Suprapubic skin (tissue), 4 donors: ENCODE data around the gene FBXO40.

ENCODE experiments used
- CTCF ChIP-seq, 2 donors: fragments of 200-600 bp in 1 of 2; fragments of 450-650 bp in 1 of 2; sonication (generic) in 1 of 2; IDR thresholded peaks; one replicate each; pipeline ENCODE4 v1.5.1; 2016 to 2019; ENCODE audit warnings: antibody characterized with exemption in 2 of 2, mild to moderate bottlenecking in 1 of 2, moderate library complexity in 1 of 2
- POLR2A ChIP-seq, 2 donors: fragments of 450-650 bp; IDR thresholded peaks; one replicate each; pipeline ENCODE4 v1.6.1; 2017; ENCODE audit warnings: antibody characterized with exemption in 2 of 2, mild to moderate bottlenecking in 2 of 2, moderate library complexity in 2 of 2
- POLR2AphosphoS5 ChIP-seq, 3 donors: sonication (generic); formaldehyde crosslinking; IDR thresholded peaks; one replicate each; pipeline ENCODE4 v1.6.1; 2017; ENCODE audit warnings: antibody characterized with exemption in 3 of 3

GRCh38 chr3:121670676-121671075, 77.5 kb downstream of the FBXO40 start:
- no peak for TF ChIP-seq CTCF (IDR thresholded peaks at IDR 0.05)
- TF ChIP-seq POLR2A (IDR thresholded peaks at IDR 0.05) = no peak
- no peak for TF ChIP-seq POLR2AphosphoS5 (IDR thresholded peaks at IDR 0.05)
